Measurements from ENCODE around the gene KRTAP10-4.

Gene KRTAP10-4

GRCh38 chr21:44573630-44574456 is at the start of gene KRTAP10-4:
Gene KRTAP10-4 (plus strand): TSS chr21:44573729. CDS start chr21:44573759, 30 bp downstream.
- DNase-seq: peak; percentile 78

GRCh38 chr21:44524414-44525371 is 48.8 kb upstream of the KRTAP10-4 start:
- DNase-seq: no peak

GRCh38 chr21:44525391-44526095 is 48.0 kb upstream of the KRTAP10-4 start:
- DNase-seq: no peak

- DNase-seq: no peak
Measured at GRCh38 chr21:44526096-44526997, 47.2 kb upstream of the KRTAP10-4 start.

- DNase-seq: no peak
Measured at GRCh38 chr21:44527156-44527982, 46.2 kb upstream of the KRTAP10-4 start.

GRCh38 chr21:44527983-44528633 is 45.4 kb upstream of the KRTAP10-4 start:
- DNase-seq: no peak

- no peak for DNase-seq
Measured at GRCh38 chr21:44528634-44528995, 44.9 kb upstream of the KRTAP10-4 start.

- no peak for DNase-seq
Measured at GRCh38 chr21:44529011-44529421, 44.5 kb upstream of the KRTAP10-4 start.

- no peak for DNase-seq
Measured at GRCh38 chr21:44529503-44530125, 43.9 kb upstream of the KRTAP10-4 start.

GRCh38 chr21:44530221-44530902 is 43.2 kb upstream of the KRTAP10-4 start:
- DNase-seq: no peak

GRCh38 chr21:44530903-44531605 is 42.5 kb upstream of the KRTAP10-4 start:
- DNase-seq: no peak

- no peak for DNase-seq
Measured at GRCh38 chr21:44531606-44532564, 41.6 kb upstream of the KRTAP10-4 start.

GRCh38 chr21:44532712-44533111 is 40.8 kb upstream of the KRTAP10-4 start:
- no peak for DNase-seq

GRCh38 chr21:44533121-44533890 is 40.2 kb upstream of the KRTAP10-4 start:
- no peak for DNase-seq

- DNase-seq: no peak
Measured at GRCh38 chr21:44533891-44534627, 39.5 kb upstream of the KRTAP10-4 start.

GRCh38 chr21:44534688-44535087 is 38.8 kb upstream of the KRTAP10-4 start:
- DNase-seq: no peak

Measured in NCI-H69 (cell line).